Caco-2 (cell line): ENCODE data around the gene PAM16. TPM values are rescaled to one million over a fixed set of nuclear protein-coding genes. Genes with fewer than 3 reads are reported as not detected.

Source experiments
- BruUV-seq: library from RNA; stranded (reverse); fragments of 400-500 nt; replicated peaks from 2 replicates; lab custom pipeline; 2021; lab: Mats Ljungman, UMichigan
- CTCF ChIA-PET: fragments of 300-600 bp; sonication (Branson Sonifier 250); formaldehyde crosslinking; loops from one replicate; lab custom pipeline; 2022; ENCODE audit warnings: antibody characterized with exemption; lab: Charles Lee
- POLR2A ChIA-PET: fragments of 300-600 bp; sonication (Branson Sonifier 250); formaldehyde crosslinking; loops from one replicate; lab custom pipeline; 2022; ENCODE audit warnings: antibody characterized with exemption; lab: Charles Lee
- DNase-seq, 2 experiments: peaks; one replicate each; pipeline versions ENCODE4 v3.0.0 to v3.0.0-alpha.2; 2020 to 2022
- H3K27me3 ChIP-seq: replicated peaks from 2 replicates; pipeline ENCODE4 v1.6.0; 2011; ENCODE audit warnings: low read length; ENCODE audit not compliant: control insufficient read depth, insufficient read depth
- H3K36me3 ChIP-seq: 2 replicates; pipeline ENCODE4 v1.5.1; 2011; ENCODE audit warnings: low read length; ENCODE audit not compliant: control insufficient read depth, insufficient read depth
- H3K4me1 ChIP-seq: fragments of 250-450 bp; sonication (Bioruptor Pico); 2 replicates; pipeline ENCODE4 v1.5.1; 2020; ENCODE audit warnings: mild to moderate bottlenecking
- H3K4me3 ChIP-seq: 2 replicates; pipeline ENCODE4 v1.5.1; 2011; ENCODE audit warnings: low read depth, mild to moderate bottlenecking, control low read depth, low read length
- H3K9me3 ChIP-seq: fragments of 250-450 bp; sonication (Bioruptor Pico); 2 replicates; pipeline ENCODE4 v1.5.1; 2020; ENCODE audit warnings: mild to moderate bottlenecking, moderate library complexity
- H3K27ac Mint-ChIP-seq: one replicate; pipeline ENCODE4 v1.8.0; 2022; ENCODE audit warnings: mixed read lengths; ENCODE audit not compliant: unreplicated experiment
- H3K27me3 Mint-ChIP-seq: one replicate; pipeline ENCODE4 v1.8.0; 2022; ENCODE audit warnings: mixed read lengths; ENCODE audit not compliant: insufficient read depth, unreplicated experiment
- H3K36me3 Mint-ChIP-seq: one replicate; pipeline ENCODE4 v1.8.0; 2022; ENCODE audit warnings: mild to moderate bottlenecking, mixed read lengths; ENCODE audit not compliant: insufficient read depth, unreplicated experiment
- H3K4me1 Mint-ChIP-seq: one replicate; pipeline ENCODE4 v1.8.0; 2022; ENCODE audit warnings: low read depth, mixed read lengths; ENCODE audit not compliant: unreplicated experiment
- H3K4me3 Mint-ChIP-seq: one replicate; pipeline ENCODE4 v1.8.0; 2022; ENCODE audit warnings: mild to moderate bottlenecking, moderate library complexity, mixed read lengths; ENCODE audit not compliant: unreplicated experiment
- H3K9me3 Mint-ChIP-seq: one replicate; pipeline ENCODE4 v1.8.0; 2022; ENCODE audit warnings: mixed read lengths; ENCODE audit not compliant: unreplicated experiment
- intact Hi-C: fragments of 100-400 bp; cut with micrococcal nuclease; formaldehyde crosslinking; loops from one replicate; pipeline ENCODE4 v1.10.0; 2022; ENCODE audit not compliant: unreplicated experiment
- total RNA-seq: library from RNA; stranded (reverse); gene quantifications from 2 replicates; pipeline ENCODE4 v1.2.3, GENCODE V29; 2022
- TF ChIP-seq, protein P1 (sequence below), 2 experiments: fragments of 200-600 bp in 1 of 2; IDR thresholded peaks; 1 replicate in 1 of 2; 2 replicates in 1 of 2; pipeline versions ENCODE4 v1.5.1 to v1.8.0; 2011 to 2022; ENCODE audit warnings: antibody characterized with exemption in 1 of 2, control low read depth in 1 of 2, inconsistent platforms in 1 of 2, low read depth in 1 of 2, low read length in 1 of 2, mild to moderate bottlenecking in 1 of 2, moderate library complexity in 1 of 2; ENCODE audit not compliant: insufficient read depth in 1 of 2, severe bottlenecking in 1 of 2, unreplicated experiment in 1 of 2

PAM16 gene
- total RNA-seq, 1 experiment from 2014 or later: 74.1 TPM

DNA sequence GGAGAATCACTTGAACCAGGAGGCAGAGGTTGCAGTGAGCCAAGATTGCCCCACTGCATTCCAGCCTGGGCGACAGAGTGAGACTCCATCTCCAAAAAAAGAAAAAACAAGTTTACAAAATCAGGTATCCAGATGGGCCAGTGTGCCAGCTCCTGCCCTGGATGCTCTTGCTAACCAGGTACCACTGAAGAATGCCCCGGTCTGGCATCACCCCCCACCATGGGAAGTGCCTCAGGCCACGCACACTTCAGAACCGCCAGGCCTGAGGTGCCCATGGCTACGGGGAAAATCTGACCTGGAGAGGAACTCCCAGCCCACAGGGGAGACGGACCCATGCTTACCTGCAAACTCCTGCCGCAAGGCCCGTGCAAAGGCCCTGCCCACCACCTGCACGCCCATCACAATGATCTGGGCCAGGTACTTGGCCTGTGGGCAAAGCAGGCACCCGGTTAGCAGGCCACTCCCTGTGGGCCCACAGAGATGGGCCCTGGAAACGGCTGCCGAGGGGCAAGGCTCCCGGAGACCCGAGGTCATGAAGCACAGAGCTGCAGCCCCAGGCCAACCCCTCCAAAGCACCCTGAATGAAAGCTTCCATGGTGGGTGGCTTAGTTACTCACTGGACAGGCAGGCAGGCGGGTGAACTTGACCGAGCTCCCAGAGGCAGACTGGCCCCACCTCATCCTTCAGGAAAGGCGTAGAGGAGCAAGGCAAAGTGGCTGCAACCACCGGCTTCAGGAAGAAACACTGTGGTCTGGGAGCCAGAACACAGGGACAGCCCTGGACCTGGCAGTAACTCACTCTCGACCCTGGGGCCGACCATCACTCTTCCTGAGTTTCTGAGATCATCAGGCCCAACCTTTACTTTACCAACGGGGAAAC is 8.0 kb downstream of the PAM16 start:
- TF ChIP-seq, protein P1, sequence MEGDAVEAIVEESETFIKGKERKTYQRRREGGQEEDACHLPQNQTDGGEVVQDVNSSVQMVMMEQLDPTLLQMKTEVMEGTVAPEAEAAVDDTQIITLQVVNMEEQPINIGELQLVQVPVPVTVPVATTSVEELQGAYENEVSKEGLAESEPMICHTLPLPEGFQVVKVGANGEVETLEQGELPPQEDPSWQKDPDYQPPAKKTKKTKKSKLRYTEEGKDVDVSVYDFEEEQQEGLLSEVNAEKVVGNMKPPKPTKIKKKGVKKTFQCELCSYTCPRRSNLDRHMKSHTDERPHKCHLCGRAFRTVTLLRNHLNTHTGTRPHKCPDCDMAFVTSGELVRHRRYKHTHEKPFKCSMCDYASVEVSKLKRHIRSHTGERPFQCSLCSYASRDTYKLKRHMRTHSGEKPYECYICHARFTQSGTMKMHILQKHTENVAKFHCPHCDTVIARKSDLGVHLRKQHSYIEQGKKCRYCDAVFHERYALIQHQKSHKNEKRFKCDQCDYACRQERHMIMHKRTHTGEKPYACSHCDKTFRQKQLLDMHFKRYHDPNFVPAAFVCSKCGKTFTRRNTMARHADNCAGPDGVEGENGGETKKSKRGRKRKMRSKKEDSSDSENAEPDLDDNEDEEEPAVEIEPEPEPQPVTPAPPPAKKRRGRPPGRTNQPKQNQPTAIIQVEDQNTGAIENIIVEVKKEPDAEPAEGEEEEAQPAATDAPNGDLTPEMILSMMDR (IDR thresholded peaks at IDR 0.05; ENCODE audit: insufficient read depth in 1 of 2, low read depth in 1 of 2, low read length in 1 of 2, severe bottlenecking in 1 of 2, unreplicated experiment in 1 of 2): no peak
- DNase-seq: no peak
- Mint-ChIP-seq H3K36me3 (peaks cover 40% of the 10 kb centered on the region), H3K4me1 (no peaks in the 10 kb centered on the region), H3K27me3 (no peaks in the 10 kb centered on the region), H3K4me3 (no peak overlapping the region), H3K27ac (no peak overlapping the region), H3K9me3 (no peaks in the 10 kb centered on the region)
- BruUV-seq: no TSS peak
- H3K4me1 ChIP-seq: no peaks in the 10 kb centered on the region
- H3K36me3 ChIP-seq: no peaks in the 10 kb centered on the region; the same call in 1 of the 2 replicates
- POLR2A ChIA-PET: no interaction called here
- intact Hi-C loops: no loop called here
- CTCF ChIA-PET: no interaction called here
- no peak overlapping the region for H3K4me3 ChIP-seq
- no peaks in the 10 kb centered on the region for H3K9me3 ChIP-seq
- H3K27me3 ChIP-seq: no peaks in the 10 kb centered on the region

DNA sequence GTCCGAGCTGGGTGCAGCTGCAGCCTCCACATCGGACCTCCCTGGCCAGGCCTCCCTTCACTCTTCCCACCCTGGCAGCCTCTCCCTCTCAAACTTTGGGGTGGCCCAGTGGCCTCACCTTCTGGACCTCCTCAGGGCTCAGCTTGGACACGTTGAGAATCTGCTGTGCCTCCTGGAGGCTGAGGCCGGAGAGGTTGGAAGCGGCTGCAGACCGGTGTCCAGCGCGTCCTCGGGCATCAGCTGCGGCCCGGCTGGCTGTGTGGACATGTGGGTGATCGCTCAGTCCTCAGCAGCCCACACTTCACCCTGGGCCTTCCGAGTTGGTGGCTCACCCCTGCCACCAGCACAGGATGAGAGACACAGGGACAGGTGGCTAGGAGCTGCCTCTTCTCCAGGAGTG is 9.9 kb downstream of the PAM16 start:
- Mint-ChIP-seq H3K27me3 (no peaks in the 10 kb centered on the region), H3K36me3 (peaks cover 51% of the 10 kb centered on the region), H3K4me1 (no peaks in the 10 kb centered on the region), H3K27ac (no peak overlapping the region), H3K4me3 (no peak overlapping the region), H3K9me3 (no peaks in the 10 kb centered on the region)
- intact Hi-C loops: no loop called here
- no TSS peak for BruUV-seq
- POLR2A ChIA-PET: no interaction called here
- H3K9me3 ChIP-seq: no peaks in the 10 kb centered on the region
- H3K4me3 ChIP-seq: no peak overlapping the region
- no peak for DNase-seq
- no peaks in the 10 kb centered on the region; the same call in 1 of the 2 replicates for H3K36me3 ChIP-seq
- no peaks in the 10 kb centered on the region for H3K27me3 ChIP-seq
- CTCF ChIA-PET: no interaction called here
- no peaks in the 10 kb centered on the region for H3K4me1 ChIP-seq
- TF ChIP-seq, protein P1 (IDR thresholded peaks at IDR 0.05; ENCODE audit: insufficient read depth in 1 of 2, low read depth in 1 of 2, low read length in 1 of 2, severe bottlenecking in 1 of 2, unreplicated experiment in 1 of 2): no peak

DNA sequence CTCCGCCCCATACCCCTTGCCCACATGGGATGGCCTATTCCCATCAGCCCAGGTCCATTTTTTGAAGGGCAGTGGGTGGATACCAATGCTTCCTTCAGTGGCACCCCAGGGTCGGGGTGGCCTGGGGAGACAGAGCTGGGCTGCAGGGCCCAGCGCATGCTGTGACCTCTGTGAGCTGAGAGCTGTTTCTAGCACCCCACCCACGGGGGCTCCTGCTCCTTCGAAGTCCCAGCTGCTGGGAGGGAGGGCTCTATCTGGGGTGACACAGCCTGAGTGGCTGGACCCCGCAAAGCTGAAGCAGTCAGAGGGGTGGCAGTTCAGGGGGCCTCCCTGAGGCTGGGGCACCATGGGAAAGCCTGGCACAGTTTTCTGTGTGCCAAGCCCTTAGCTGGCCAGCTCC is 10.7 kb downstream of the PAM16 start:
- H3K9me3 Mint-ChIP-seq: no peaks in the 10 kb centered on the region
- TF ChIP-seq, protein P1 (IDR thresholded peaks at IDR 0.05; ENCODE audit: insufficient read depth in 1 of 2, low read depth in 1 of 2, low read length in 1 of 2, severe bottlenecking in 1 of 2, unreplicated experiment in 1 of 2): no peak
- peaks cover 51% of the 10 kb centered on the region for H3K36me3 Mint-ChIP-seq
- intact Hi-C loops: no loop called here
- no TSS peak for BruUV-seq
- H3K27me3 ChIP-seq: no peaks in the 10 kb centered on the region
- ChIA-PET CTCF (no interaction called here), POLR2A (no interaction called here)
- no peaks in the 10 kb centered on the region for H3K9me3 ChIP-seq
- no peaks in the 10 kb centered on the region for H3K4me1 ChIP-seq
- H3K4me1 Mint-ChIP-seq: no peaks in the 10 kb centered on the region
- no peak overlapping the region for H3K27ac Mint-ChIP-seq
- no peak for DNase-seq
- no peak overlapping the region for H3K4me3 Mint-ChIP-seq
- H3K36me3 ChIP-seq: no peaks in the 10 kb centered on the region; the same call in 1 of the 2 replicates
- no peaks in the 10 kb centered on the region for H3K27me3 Mint-ChIP-seq
- no peak overlapping the region for H3K4me3 ChIP-seq
